HG03025 (cell line): ENCODE measurements around the gene VPS29.
"Not testable (repeated sequence)": the region's sequence is repeated elsewhere in the genome, so short reads cannot be mapped to it uniquely, and the experiment has no call there.

ENCODE experiments used
- ATAC-seq: cut with Tn5 transposase; IDR thresholded peaks from one replicate; pipeline ENCODE4 v1.9.1; 2021; ENCODE audit warnings: mild to moderate bottlenecking, moderate library complexity; ENCODE audit not compliant: unreplicated experiment, low FRiP score

The VPS29 gene

GRCh38 chr12:110528277-110528839 lies 26.4 kb upstream of the VPS29 start:
- no peak for ATAC-seq

- not testable (repeated sequence) for ATAC-seq
Measured at GRCh38 chr12:110520876-110521712, 19.2 kb upstream of the VPS29 start.

- not testable (repeated sequence) for ATAC-seq
Measured at GRCh38 chr12:110518014-110518413, 16.1 kb upstream of the VPS29 start.

GRCh38 chr12:110516995-110517394 lies 15.1 kb upstream of the VPS29 start:
- ATAC-seq = no peak

GRCh38 chr12:110514363-110514762 lies 12.5 kb upstream of the VPS29 start:
- no peak for ATAC-seq

GRCh38 chr12:110513842-110514241 lies 11.9 kb upstream of the VPS29 start:
- ATAC-seq = no peak

- ATAC-seq = no peak
Measured at GRCh38 chr12:110508071-110508586, 6.2 kb upstream of the VPS29 start.

- ATAC-seq = no peak
Measured at GRCh38 chr12:110505332-110505731, 3.4 kb upstream of the VPS29 start.

- no peak for ATAC-seq
Measured at GRCh38 chr12:110503432-110503831, 1.5 kb upstream of the VPS29 start.

- ATAC-seq = peak; percentile 5
Measured at GRCh38 chr12:110501399-110501751, 536 bp downstream of the VPS29 start.

GRCh38 chr12:110498984-110499706 lies 2.8 kb downstream of the VPS29 start:
- ATAC-seq = no peak

GRCh38 chr12:110475426-110475825 lies 26.5 kb downstream of the VPS29 start:
- ATAC-seq = no peak

- peak; percentile 72 for ATAC-seq
Measured at GRCh38 chr12:110468214-110469048, 33.5 kb downstream of the VPS29 start, which contains the start of the genes FAM216A and GPN3. TSS of gene FAM216A (plus strand) at chr12:110468845. CDS start at chr12:110468876, 31 bp downstream. TSS of gene GPN3 (minus strand) at chr12:110468257. CDS start at chr12:110468203, 54 bp downstream.

- ATAC-seq = no peak
Measured at GRCh38 chr12:110467847-110468213, 34.1 kb downstream of the VPS29 start.

GRCh38 chr12:110466791-110467190 lies 35.1 kb downstream of the VPS29 start:
- no peak for ATAC-seq

GRCh38 chr12:110465765-110466164 lies 36.1 kb downstream of the VPS29 start:
- not testable (repeated sequence) for ATAC-seq

GRCh38 chr12:110465024-110465423 lies 36.9 kb downstream of the VPS29 start:
- no peak for ATAC-seq

- not testable (repeated sequence) for ATAC-seq
Measured at GRCh38 chr12:110461189-110461588, 40.7 kb downstream of the VPS29 start.

GRCh38 chr12:110458756-110459155 lies 43.2 kb downstream of the VPS29 start:
- no peak for ATAC-seq
